Measurements from ENCODE around the gene CTRL. TPM values are rescaled to one million over a fixed set of nuclear protein-coding genes. Genes with fewer than 3 reads are reported as not detected.

Gene CTRL
- total RNA-seq, 1 donor from 2014 or later: 2.1 TPM

- no peak for DNase-seq (ENCODE audit: low spot score)
Measured at GRCh38 chr16:67892375-67892774, 39.3 kb downstream of the CTRL start.

- DNase-seq (ENCODE audit: low spot score): no peak
Measured at GRCh38 chr16:67888331-67888730, 43.3 kb downstream of the CTRL start.

- no peak for DNase-seq (ENCODE audit: low spot score)
Measured at GRCh38 chr16:67886387-67886786, 45.3 kb downstream of the CTRL start.

- DNase-seq (ENCODE audit: low spot score): no peak
Measured at GRCh38 chr16:67885976-67886375, 45.7 kb downstream of the CTRL start.

GRCh38 chr16:67885545-67885944, 46.1 kb downstream of the CTRL start:
- DNase-seq (ENCODE audit: low spot score): no peak

- DNase-seq (ENCODE audit: low spot score): peak; percentile 88
Measured at GRCh38 chr16:67884684-67885083, 47.0 kb downstream of the CTRL start, which contains the start of gene NRN1L. Gene NRN1L, plus strand, starts transcription at chr16:67884885. Its CDS starts 19 bp downstream, at chr16:67884904.

- DNase-seq (ENCODE audit: low spot score): no peak
Measured at GRCh38 chr16:67883872-67884261, 47.8 kb downstream of the CTRL start.

- peak; percentile 51 for DNase-seq (ENCODE audit: low spot score)
Measured at GRCh38 chr16:67883146-67883871, 48.4 kb downstream of the CTRL start.

GRCh38 chr16:67882374-67883145, 49.1 kb downstream of the CTRL start:
- no peak for DNase-seq (ENCODE audit: low spot score)

DNA sequence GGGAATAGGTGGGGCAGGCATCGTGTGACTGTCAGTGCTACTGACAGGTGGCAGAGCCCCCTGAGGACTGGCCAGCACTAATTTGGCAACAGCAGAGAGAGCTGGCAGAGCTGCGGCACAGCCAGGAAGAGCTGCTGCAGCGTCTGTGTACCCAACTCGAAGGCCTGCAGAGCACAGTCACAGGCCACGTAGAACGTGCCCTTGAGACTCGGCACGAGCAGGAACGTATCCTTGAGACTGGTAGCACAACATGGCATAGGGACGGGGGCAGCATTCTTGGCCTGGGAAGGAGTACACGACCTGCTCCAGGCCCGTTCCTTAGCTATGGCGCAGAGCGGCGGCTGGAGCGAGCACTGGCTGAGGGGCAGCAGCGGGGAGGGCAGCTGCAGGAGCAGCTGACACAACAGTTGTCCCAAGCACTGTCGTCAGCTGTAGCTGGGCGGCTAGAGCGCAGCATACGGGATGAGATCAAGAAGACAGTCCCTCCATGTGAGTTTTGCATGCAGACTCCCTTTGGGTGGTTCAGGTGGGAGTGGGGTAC, 50.0 kb downstream of the CTRL start:
- no peak for DNase-seq (ENCODE audit: low spot score)

DNA sequence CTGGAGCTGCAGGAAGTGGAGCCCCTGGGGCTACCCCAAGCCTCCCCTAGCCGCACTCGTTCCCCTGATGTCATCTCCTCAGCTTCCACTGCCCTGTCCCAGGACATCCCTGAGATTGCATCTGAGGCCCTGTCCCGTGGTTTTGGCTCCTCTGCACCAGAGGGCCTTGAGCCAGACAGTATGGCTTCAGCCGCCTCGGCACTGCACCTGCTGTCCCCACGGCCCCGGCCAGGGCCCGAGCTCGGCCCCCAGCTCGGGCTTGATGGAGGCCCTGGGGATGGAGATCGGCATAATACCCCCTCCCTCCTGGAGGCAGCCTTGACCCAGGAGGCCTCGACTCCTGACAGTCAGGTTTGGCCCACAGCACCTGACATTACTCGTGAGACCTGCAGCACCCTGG, 51.1 kb downstream of the CTRL start:
- DNase-seq (ENCODE audit: low spot score): no peak

GRCh38 chr16:67879936-67880335, 51.7 kb downstream of the CTRL start:
- no peak for DNase-seq (ENCODE audit: low spot score)

Other genes starting within 250 kb of the CTRL start
- gene GFOD2, start 212.5 kb downstream of the CTRL start, total RNA-seq: 36.5 TPM
- 25.3 TPM for gene RANBP10, start 125.3 kb downstream of the CTRL start, total RNA-seq
- gene TSNAXIP1, start 125.0 kb downstream of the CTRL start, total RNA-seq: 2.5 TPM
- gene THAP11, start 89.5 kb downstream of the CTRL start, total RNA-seq: 22.8 TPM
- 85.2 TPM for gene NUTF2, start 84.9 kb downstream of the CTRL start, total RNA-seq
- gene CENPT, start 84.2 kb downstream of the CTRL start, total RNA-seq: 50.9 TPM
- 64.9 TPM for gene EDC4, start 58.8 kb downstream of the CTRL start, total RNA-seq
- gene NRN1L, start 47.0 kb downstream of the CTRL start, total RNA-seq: not detected
- 31.2 TPM for gene PSKH1, start 38.6 kb downstream of the CTRL start, total RNA-seq
- 89.4 TPM for gene PSMB10, start 5.0 kb upstream of the CTRL start, total RNA-seq
- gene LCAT, start 12.3 kb upstream of the CTRL start, total RNA-seq: 47.3 TPM
- 93.1 TPM for gene SLC12A4, start 36.8 kb upstream of the CTRL start, total RNA-seq
- not detected for gene DPEP3, start 48.6 kb upstream of the CTRL start, total RNA-seq
- 7.0 TPM for gene DPEP2, start 67.6 kb upstream of the CTRL start, total RNA-seq
- not detected for gene DPEP2NB, start 84.0 kb upstream of the CTRL start, total RNA-seq
- gene DDX28, start 91.4 kb upstream of the CTRL start, total RNA-seq: 15.5 TPM
- 26.6 TPM for gene DUS2, start 91.4 kb upstream of the CTRL start, total RNA-seq
- 44.0 TPM for gene NFATC3, start 153.5 kb upstream of the CTRL start, total RNA-seq

Measured in ureter (tissue), 1 donor.